HCT116 (cell line): ENCODE data around the gene BRDT. TPM values are rescaled to one million over a fixed set of nuclear protein-coding genes. Genes with fewer than 3 reads are reported as not detected.
A peak's percentile ranks its signal among the peaks of the same experiment; 100 is the strongest.

Experiments used
- ATAC-seq: fragments of 200-7000 bp; cut with Tn5 transposase; 2 replicates; pipeline ENCODE4 v1.9.1; 2020; ENCODE audit warnings: mild to moderate bottlenecking, moderate library complexity
- BruUV-seq: library from RNA; stranded (reverse); fragments of 400-500 nt; replicated peaks from 2 replicates; lab custom pipeline; 2021; lab: Mats Ljungman, UMichigan
- CTCF ChIA-PET: fragments of 300-600 bp; sonication (Branson Sonifier 250); formaldehyde crosslinking; loops from one replicate; lab custom pipeline; 2021; ENCODE audit warnings: antibody characterized with exemption; lab: Charles Lee
- POLR2A ChIA-PET: fragments of 300-600, 350-600 bp; sonication (Branson Sonifier 250); formaldehyde crosslinking; loops from one replicate; lab custom pipeline; 2021; ENCODE audit warnings: antibody characterized with exemption; lab: Charles Lee
- RAD21 ChIA-PET, 2 experiments: fragments of 300-600 bp; sonication (Branson Sonifier 250); formaldehyde crosslinking; loops; one replicate each; lab custom pipeline; 2023; ENCODE audit warnings: low total read pairs in 2 of 2; ENCODE audit not compliant: uncharacterized antibody in 2 of 2, unreplicated experiment in 2 of 2, low non-redundant PET in 1 of 2; lab: Charles Lee
- DNase-seq: peaks from one replicate; pipeline ENCODE4 v3.0.0-alpha.2; 2010; ENCODE audit warnings: low read depth, low spot score
- H2AFZ ChIP-seq: fragments of 200-600 bp; shearing (Covaris generic), sonication (generic); 2 replicates; pipeline ENCODE4 v1.6.1; 2017; ENCODE audit warnings: low read depth, mixed run types, mixed read lengths, antibody characterized with exemption, low read length; ENCODE audit not compliant: poor library complexity, severe bottlenecking
- H3K27ac ChIP-seq: 2 replicates; pipeline ENCODE4 v1.5.1; 2012; ENCODE audit warnings: low read depth, low read length
- H3K27me3 ChIP-seq: fragments of 200-600 bp; sonication (generic); 2 replicates; pipeline ENCODE4 v1.6.1; 2016; ENCODE audit warnings: mixed run types, low read length, mixed read lengths; ENCODE audit not compliant: insufficient read depth
- H3K36me3 ChIP-seq, 2 experiments: fragments of 200-500 bp in 1 of 2; fragments of 200-600 bp in 1 of 2; sonication (Bioruptor generic) in 1 of 2; sonication (generic) in 1 of 2; 2 replicates each; pipeline versions ENCODE4 v1.5.1 to v1.6.1; 2014 to 2016; ENCODE audit warnings: low read length in 2 of 2, inconsistent platforms in 1 of 2, mixed read lengths in 1 of 2, mixed run types in 1 of 2; ENCODE audit not compliant: insufficient read depth in 2 of 2, control insufficient read depth in 1 of 2
- H3K4me1 ChIP-seq, 2 experiments: fragments of 200-600 bp in 1 of 2; sonication (generic) in 1 of 2; 2 replicates each; pipeline versions ENCODE4 v1.5.1 to v1.6.1; 2012 to 2017; ENCODE audit warnings: low read length in 2 of 2, inconsistent platforms in 1 of 2, mild to moderate bottlenecking in 1 of 2, mixed read lengths in 1 of 2, mixed run types in 1 of 2, moderate library complexity in 1 of 2; ENCODE audit not compliant: insufficient read depth in 2 of 2, control insufficient read depth in 1 of 2
- H3K4me2 ChIP-seq: fragments of 200-600 bp; sonication (generic); 2 replicates; pipeline ENCODE4 v1.6.1; 2017; ENCODE audit warnings: mixed run types, low read length, mixed read lengths
- H3K4me3 ChIP-seq, 2 experiments: fragments of 200-600 bp in 1 of 2; sonication (generic) in 1 of 2; replicated peaks in 1 of 2; 2 replicates each; pipeline ENCODE4 v1.5.1; 2011 to 2016; ENCODE audit warnings: low read length in 2 of 2, control low read depth in 1 of 2, low read depth in 1 of 2, mild to moderate bottlenecking in 1 of 2, mixed read lengths in 1 of 2, mixed run types in 1 of 2
- H3K79me2 ChIP-seq: fragments of 200-600 bp; sonication (generic); 2 replicates; pipeline ENCODE4 v1.6.1; 2017; ENCODE audit warnings: mild to moderate bottlenecking, mixed run types, low read length, moderate library complexity, mixed read lengths; ENCODE audit not compliant: insufficient read depth
- H3K9ac ChIP-seq: fragments of 200-600 bp; sonication (generic); 2 replicates; pipeline ENCODE4 v1.6.1; 2016; ENCODE audit warnings: low read length, mixed read lengths
- H3K9me2 ChIP-seq: fragments of 200-600 bp; sonication (generic), shearing (Covaris generic); 2 replicates; pipeline ENCODE4 v1.6.1; 2017; ENCODE audit warnings: mixed run types, mild to moderate bottlenecking, moderate library complexity; ENCODE audit not compliant: insufficient read depth
- H3K9me3 ChIP-seq, 2 experiments: fragments of 200-500 bp in 1 of 2; fragments of 200-600 bp in 1 of 2; sonication (Bioruptor generic) in 1 of 2; sonication (generic) in 1 of 2; 2 replicates each; pipeline ENCODE4 v1.6.1; 2014 to 2017; ENCODE audit warnings: low read length in 2 of 2, mixed read lengths in 2 of 2, inconsistent platforms in 1 of 2, low read depth in 1 of 2, mild to moderate bottlenecking in 1 of 2, mixed run types in 1 of 2, moderate library complexity in 1 of 2; ENCODE audit not compliant: control insufficient read depth in 1 of 2, insufficient read depth in 1 of 2
- H4K20me1 ChIP-seq: fragments of 200-600 bp; sonication (generic), shearing (Covaris generic); 2 replicates; pipeline ENCODE4 v1.6.1; 2017; ENCODE audit warnings: mixed run types, mild to moderate bottlenecking, moderate library complexity; ENCODE audit not compliant: insufficient read depth
- ATF3 ChIP-seq: IDR thresholded peaks from 2 replicates; pipeline ENCODE4 v1.6.1; 2012
- CBX3 ChIP-seq: IDR thresholded peaks from 2 replicates; pipeline ENCODE4 v1.6.1; 2012; ENCODE audit warnings: low read depth
- CEBPB ChIP-seq: IDR thresholded peaks from 2 replicates; pipeline ENCODE4 v1.6.1; 2012; ENCODE audit warnings: low read depth
- EGR1 ChIP-seq: IDR thresholded peaks from 2 replicates; pipeline ENCODE4 v1.6.1; 2012; ENCODE audit warnings: low read depth
- FOSL1 ChIP-seq: IDR thresholded peaks from 2 replicates; pipeline ENCODE4 v1.6.1; 2012; ENCODE audit warnings: low read depth
- JUND ChIP-seq: IDR thresholded peaks from 2 replicates; pipeline ENCODE4 v1.6.1; 2012
- MAX ChIP-seq: IDR thresholded peaks from 2 replicates; pipeline ENCODE4 v1.6.1; 2012
- RAD21 ChIP-seq: IDR thresholded peaks from 2 replicates; pipeline ENCODE4 v1.6.1; 2012; ENCODE audit warnings: low read depth, mild to moderate bottlenecking
- REST ChIP-seq: IDR thresholded peaks from 2 replicates; pipeline ENCODE4 v1.6.1; 2012; ENCODE audit warnings: low read depth
- SRF ChIP-seq: IDR thresholded peaks from 2 replicates; pipeline ENCODE4 v1.6.1; 2012; ENCODE audit warnings: low read depth
- YY1 ChIP-seq: IDR thresholded peaks from 2 replicates; pipeline ENCODE4 v1.6.1; 2011; ENCODE audit warnings: low read length, low read depth, moderate library complexity, mild to moderate bottlenecking; ENCODE audit not compliant: insufficient replicate concordance; ENCODE audit errors: extremely low read depth
- ZFX ChIP-seq: fragments of 450-650 bp; IDR thresholded peaks from 2 replicates; pipeline ENCODE4 v1.6.1; 2017
- intact Hi-C: fragments of 100-400 bp; cut with micrococcal nuclease; formaldehyde crosslinking; loops from 2 replicates; pipeline ENCODE4 v1.10.0; 2022
- total RNA-seq: library from RNA; stranded (reverse); gene quantifications from one replicate; pipeline ENCODE4 v1.2.1, GENCODE V29; 2021; ENCODE audit not compliant: unreplicated experiment

The BRDT gene
- total RNA-seq, 1 experiment from 2014 or later, result not detected

- CTCF ChIA-PET, result interaction anchor here (1.1 kb wide), 1 partner anchor 388 kb away, joined by 3 read pairs; no protein-coding TSS in a partner anchor
- POLR2A ChIA-PET, result no interaction called here
- ATAC-seq, result no peak
- no peak overlapping the region for H3K9ac ChIP-seq
- no peaks in the 10 kb centered on the region for H4K20me1 ChIP-seq
- no peak overlapping the region for H3K27ac ChIP-seq
- intact Hi-C loops, result no loop called here
- H3K4me2 ChIP-seq, result 0 out of 2 replicates have a peak overlapping the region, but pooled peaks have one; percentile 5
- peak overlapping the region; percentile 23 for H2AFZ ChIP-seq
- no TSS peak for BruUV-seq
- no peaks in the 10 kb centered on the region for H3K27me3 ChIP-seq
- no peaks in the 10 kb centered on the region for H3K9me3 ChIP-seq
- no peaks in the 10 kb centered on the region for H3K79me2 ChIP-seq
- TF ChIP-seq ZFX (no peak), ATF3 (no peak), CBX3 (no peak), YY1 (no peak), EGR1 (no peak), JUND (peak; percentile 19; the same call in 1 of the 2 replicates), REST (no peak), CEBPB (peak; percentile 64), SRF (no peak), FOSL1 (0 out of 2 replicates have a peak, but pooled peaks have one; percentile 10), RAD21 (no peak), MAX (no peak)
- H3K9me2 ChIP-seq, result no peaks in the 10 kb centered on the region
- H3K4me3 ChIP-seq, result no peak overlapping the region
- DNase-seq, result no peak
- RAD21 ChIA-PET, result no interaction called here
- no peaks in the 10 kb centered on the region for H3K36me3 ChIP-seq
- H3K4me1 ChIP-seq, result peaks cover 0 to 6% of the 10 kb centered on the region in 2 experiments; a peak in 1 of 4 replicates
Measured at GRCh38 chr1:91900562-91900961, 48.6 kb upstream of the BRDT start.
